GM19240 (cell line): ENCODE results near the gene SLX4IP.

ENCODE experiments used
- DNase-seq: peaks from one replicate; pipeline ENCODE4 v3.0.0; 2011; ENCODE audit warnings: low spot score; ENCODE audit not compliant: insufficient read length

SLX4IP gene

GRCh38 chr20:10428008-10428407 lies 7.1 kb upstream of the SLX4IP start:
- DNase-seq, result no peak

GRCh38 chr20:10429443-10429981 lies 5.6 kb upstream of the SLX4IP start:
- no peak for DNase-seq

- DNase-seq, result no peak
Measured at GRCh38 chr20:10430000-10430466, 5.1 kb upstream of the SLX4IP start.

GRCh38 chr20:10430704-10431103 lies 4.4 kb upstream of the SLX4IP start:
- DNase-seq, result no peak

- DNase-seq, result no peak
Measured at GRCh38 chr20:10432079-10432478, 3.0 kb upstream of the SLX4IP start.

- no peak for DNase-seq
Measured at GRCh38 chr20:10433014-10433622, 2.0 kb upstream of the SLX4IP start.

- DNase-seq, result peak; percentile 27
Measured at GRCh38 chr20:10433623-10434466, 1.3 kb upstream of the SLX4IP start, which contains the start of gene MKKS. TSS of gene MKKS (minus strand) at chr20:10434222. CDS start at chr20:10413514, 20,708 bp downstream.

GRCh38 chr20:10434467-10434831 lies 656 bp upstream of the SLX4IP start:
- DNase-seq, result no peak

GRCh38 chr20:10436053-10436699 lies 1.1 kb downstream of the SLX4IP start:
- no peak for DNase-seq

GRCh38 chr20:10438217-10438616 lies 3.1 kb downstream of the SLX4IP start:
- no peak for DNase-seq

- no peak for DNase-seq
Measured at GRCh38 chr20:10443936-10444335, 8.8 kb downstream of the SLX4IP start.

- no peak for DNase-seq
Measured at GRCh38 chr20:10445758-10446157, 10.7 kb downstream of the SLX4IP start.

- peak; percentile 31 for DNase-seq
Measured at GRCh38 chr20:10447028-10447427, 11.9 kb downstream of the SLX4IP start.

- no peak for DNase-seq
Measured at GRCh38 chr20:10448270-10449156, 13.4 kb downstream of the SLX4IP start.

GRCh38 chr20:10449270-10449669 lies 14.2 kb downstream of the SLX4IP start:
- no peak for DNase-seq

- no peak for DNase-seq
Measured at GRCh38 chr20:10453241-10453640, 18.1 kb downstream of the SLX4IP start.

GRCh38 chr20:10454151-10454750 lies 19.1 kb downstream of the SLX4IP start:
- DNase-seq, result no peak

GRCh38 chr20:10461495-10461894 lies 26.4 kb downstream of the SLX4IP start:
- no peak for DNase-seq

GRCh38 chr20:10462516-10462915 lies 27.4 kb downstream of the SLX4IP start:
- DNase-seq, result no peak

- no peak for DNase-seq
Measured at GRCh38 chr20:10463622-10464021, 28.5 kb downstream of the SLX4IP start.

GRCh38 chr20:10465135-10465534 lies 30.0 kb downstream of the SLX4IP start:
- no peak for DNase-seq
